ENCODE measurements around the gene SPATS2.

SPATS2 gene

DNA sequence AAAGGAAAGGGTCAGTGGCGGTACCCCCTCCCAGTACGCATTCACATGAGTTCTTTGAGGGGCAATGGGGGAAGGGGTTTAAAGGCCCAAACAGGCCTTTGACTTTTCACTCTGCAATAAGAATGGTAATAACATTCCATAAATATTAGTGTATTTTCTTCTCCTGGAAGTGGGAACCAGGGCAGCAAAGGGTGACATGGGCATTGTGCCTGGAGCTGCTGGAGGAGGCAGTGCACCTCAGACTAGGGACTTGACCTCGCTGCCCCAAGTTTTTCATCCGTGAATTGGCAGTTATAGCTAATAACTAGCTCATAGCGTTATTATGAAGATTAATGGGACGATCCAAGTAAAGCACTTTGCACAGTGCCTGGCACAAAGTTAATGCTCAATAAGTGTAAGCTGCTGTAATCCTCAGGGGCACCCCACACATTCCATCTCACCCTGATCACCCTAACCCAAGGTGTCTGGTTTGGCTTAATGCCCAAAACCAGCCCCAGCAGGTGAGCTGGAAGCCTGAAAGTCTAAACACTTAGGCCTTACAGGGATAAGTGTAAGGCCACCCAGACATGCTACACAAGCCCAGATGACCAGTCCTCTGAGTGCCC lies 168.8 kb downstream of the SPATS2 start (continued):
- TF ChIP-seq, protein P1, sequence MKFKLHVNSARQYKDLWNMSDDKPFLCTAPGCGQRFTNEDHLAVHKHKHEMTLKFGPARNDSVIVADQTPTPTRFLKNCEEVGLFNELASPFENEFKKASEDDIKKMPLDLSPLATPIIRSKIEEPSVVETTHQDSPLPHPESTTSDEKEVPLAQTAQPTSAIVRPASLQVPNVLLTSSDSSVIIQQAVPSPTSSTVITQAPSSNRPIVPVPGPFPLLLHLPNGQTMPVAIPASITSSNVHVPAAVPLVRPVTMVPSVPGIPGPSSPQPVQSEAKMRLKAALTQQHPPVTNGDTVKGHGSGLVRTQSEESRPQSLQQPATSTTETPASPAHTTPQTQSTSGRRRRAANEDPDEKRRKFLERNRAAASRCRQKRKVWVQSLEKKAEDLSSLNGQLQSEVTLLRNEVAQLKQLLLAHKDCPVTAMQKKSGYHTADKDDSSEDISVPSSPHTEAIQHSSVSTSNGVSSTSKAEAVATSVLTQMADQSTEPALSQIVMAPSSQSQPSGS (tag by site-specific recombination; IDR thresholded peaks at IDR 0.05; ENCODE audit: low read depth), result no peak
- TF ChIP-seq ZNF19 (tag by site-specific recombination; IDR thresholded peaks at IDR 0.05; ENCODE audit: low read depth), result no peak
- TF ChIP-seq ZNF423 (tag by site-specific recombination; IDR thresholded peaks at IDR 0.05), result no peak
- TF ChIP-seq, protein P2, sequence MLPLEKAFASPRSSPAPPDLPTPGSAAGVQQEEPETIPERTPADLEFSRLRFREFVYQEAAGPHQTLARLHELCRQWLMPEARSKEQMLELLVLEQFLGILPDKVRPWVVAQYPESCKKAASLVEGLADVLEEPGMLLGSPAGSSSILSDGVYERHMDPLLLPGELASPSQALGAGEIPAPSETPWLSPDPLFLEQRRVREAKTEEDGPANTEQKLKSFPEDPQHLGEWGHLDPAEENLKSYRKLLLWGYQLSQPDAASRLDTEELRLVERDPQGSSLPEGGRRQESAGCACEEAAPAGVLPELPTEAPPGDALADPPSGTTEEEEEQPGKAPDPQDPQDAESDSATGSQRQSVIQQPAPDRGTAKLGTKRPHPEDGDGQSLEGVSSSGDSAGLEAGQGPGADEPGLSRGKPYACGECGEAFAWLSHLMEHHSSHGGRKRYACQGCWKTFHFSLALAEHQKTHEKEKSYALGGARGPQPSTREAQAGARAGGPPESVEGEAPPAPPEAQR (tag by site-specific recombination; IDR thresholded peaks at IDR 0.05), result no peak
- TF ChIP-seq HOXC10 (CRISPR knock-in tag; IDR thresholded peaks at IDR 0.05), result no peak
- TF ChIP-seq, protein P3, sequence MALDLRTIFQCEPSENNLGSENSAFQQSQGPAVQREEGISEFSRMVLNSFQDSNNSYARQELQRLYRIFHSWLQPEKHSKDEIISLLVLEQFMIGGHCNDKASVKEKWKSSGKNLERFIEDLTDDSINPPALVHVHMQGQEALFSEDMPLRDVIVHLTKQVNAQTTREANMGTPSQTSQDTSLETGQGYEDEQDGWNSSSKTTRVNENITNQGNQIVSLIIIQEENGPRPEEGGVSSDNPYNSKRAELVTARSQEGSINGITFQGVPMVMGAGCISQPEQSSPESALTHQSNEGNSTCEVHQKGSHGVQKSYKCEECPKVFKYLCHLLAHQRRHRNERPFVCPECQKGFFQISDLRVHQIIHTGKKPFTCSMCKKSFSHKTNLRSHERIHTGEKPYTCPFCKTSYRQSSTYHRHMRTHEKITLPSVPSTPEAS (tag by site-specific recombination; IDR thresholded peaks at IDR 0.05), result no peak
- TF ChIP-seq ZNF341 (tag by site-specific recombination; IDR thresholded peaks at IDR 0.05; ENCODE audit: low read depth), result no peak
- TF ChIP-seq GFI1B (tag by site-specific recombination; IDR thresholded peaks at IDR 0.05), result no peak
- TF ChIP-seq MEIS1 (CRISPR knock-in tag; IDR thresholded peaks at IDR 0.05; ENCODE audit: borderline replicate concordance), result no peak

DNA sequence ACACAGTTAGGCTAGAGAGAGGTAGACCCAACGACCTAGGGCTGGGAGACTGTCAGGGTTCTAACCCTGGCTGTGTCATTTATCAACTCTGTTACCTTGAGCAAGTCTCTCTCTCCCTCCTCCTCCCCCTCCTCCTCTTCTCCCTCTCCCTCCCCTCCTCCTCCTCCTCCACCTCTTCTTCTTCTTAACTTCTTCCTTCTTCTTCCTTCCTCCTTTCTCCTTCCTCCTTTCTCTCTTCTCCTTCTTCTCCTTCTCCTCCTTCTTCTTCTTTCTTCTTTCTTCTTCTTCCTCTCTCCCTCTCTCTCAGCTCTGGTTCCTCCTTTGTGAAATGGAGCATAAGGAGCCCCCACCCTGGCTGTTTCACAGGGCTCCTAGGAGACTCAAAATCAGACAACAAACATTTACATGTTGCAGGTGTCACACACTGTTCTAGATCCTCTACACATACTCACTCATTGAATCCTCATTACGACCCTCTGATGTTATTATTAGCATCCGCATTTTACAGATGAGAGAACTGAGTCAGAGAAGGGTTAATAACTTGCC lies 169.3 kb downstream of the SPATS2 start:
- ChIA-PET POLR2A (interaction anchor here (2.3 kb wide), 1 partner anchor 169 kb away, joined by 6 read pairs; the partner anchor contains the start of gene SPATS2), CTCF (interaction anchor here (0.6 to 1.7 kb wide), 7 partner anchors 12 to 1586 kb away, joined by 3 to 10 read pairs (median 5); no protein-coding TSS in a partner anchor)
- Histone ChIP-seq H3K9me3 (ENCODE audit: control insufficient read depth, insufficient read depth, low read depth, low read length) (no peaks in the 10 kb centered on the region), H3K27ac (ENCODE audit: extremely low read depth, low read depth, low read length) (no peak overlapping the region), H3K36me3 (ENCODE audit: control insufficient read depth in 2 of 2, insufficient read depth in 1 of 2, low read length in 2 of 2) (no peaks in the 10 kb centered on the region), H3K4me1 (ENCODE audit: control insufficient read depth, insufficient read depth, low read length) (peaks cover 2% of the 10 kb centered on the region; the same call in 1 of the 2 replicates), H3K4me3 (ENCODE audit: low read depth, low read length) (no peak overlapping the region)
- TF ChIP-seq EGR2 (tag by site-specific recombination; IDR thresholded peaks at IDR 0.05; ENCODE audit: low read depth) (peak; percentile 81), ZIC2 (tag by site-specific recombination; IDR thresholded peaks at IDR 0.05) (no peak), ZNF561 (tag by site-specific recombination; IDR thresholded peaks at IDR 0.05; ENCODE audit: borderline replicate concordance) (no peak), ZNF366 (tag by site-specific recombination; conservative IDR thresholded peaks at IDR 0.05) (peak; percentile 94), ZFHX2 (tag by site-specific recombination; conservative IDR thresholded peaks at IDR 0.05) (peak; percentile 33; the same call in 1 of the 2 replicates)
- TF ChIP-seq, protein P4, sequence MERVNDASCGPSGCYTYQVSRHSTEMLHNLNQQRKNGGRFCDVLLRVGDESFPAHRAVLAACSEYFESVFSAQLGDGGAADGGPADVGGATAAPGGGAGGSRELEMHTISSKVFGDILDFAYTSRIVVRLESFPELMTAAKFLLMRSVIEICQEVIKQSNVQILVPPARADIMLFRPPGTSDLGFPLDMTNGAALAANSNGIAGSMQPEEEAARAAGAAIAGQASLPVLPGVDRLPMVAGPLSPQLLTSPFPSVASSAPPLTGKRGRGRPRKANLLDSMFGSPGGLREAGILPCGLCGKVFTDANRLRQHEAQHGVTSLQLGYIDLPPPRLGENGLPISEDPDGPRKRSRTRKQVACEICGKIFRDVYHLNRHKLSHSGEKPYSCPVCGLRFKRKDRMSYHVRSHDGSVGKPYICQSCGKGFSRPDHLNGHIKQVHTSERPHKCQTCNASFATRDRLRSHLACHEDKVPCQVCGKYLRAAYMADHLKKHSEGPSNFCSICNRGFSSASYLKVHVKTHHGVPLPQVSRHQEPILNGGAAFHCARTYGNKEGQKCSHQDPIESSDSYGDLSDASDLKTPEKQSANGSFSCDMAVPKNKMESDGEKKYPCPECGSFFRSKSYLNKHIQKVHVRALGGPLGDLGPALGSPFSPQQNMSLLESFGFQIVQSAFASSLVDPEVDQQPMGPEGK (tag by site-specific recombination; IDR thresholded peaks at IDR 0.05), result 0 out of 2 replicates have a peak, but pooled peaks have one; percentile 14
- TF ChIP-seq, protein P5, sequence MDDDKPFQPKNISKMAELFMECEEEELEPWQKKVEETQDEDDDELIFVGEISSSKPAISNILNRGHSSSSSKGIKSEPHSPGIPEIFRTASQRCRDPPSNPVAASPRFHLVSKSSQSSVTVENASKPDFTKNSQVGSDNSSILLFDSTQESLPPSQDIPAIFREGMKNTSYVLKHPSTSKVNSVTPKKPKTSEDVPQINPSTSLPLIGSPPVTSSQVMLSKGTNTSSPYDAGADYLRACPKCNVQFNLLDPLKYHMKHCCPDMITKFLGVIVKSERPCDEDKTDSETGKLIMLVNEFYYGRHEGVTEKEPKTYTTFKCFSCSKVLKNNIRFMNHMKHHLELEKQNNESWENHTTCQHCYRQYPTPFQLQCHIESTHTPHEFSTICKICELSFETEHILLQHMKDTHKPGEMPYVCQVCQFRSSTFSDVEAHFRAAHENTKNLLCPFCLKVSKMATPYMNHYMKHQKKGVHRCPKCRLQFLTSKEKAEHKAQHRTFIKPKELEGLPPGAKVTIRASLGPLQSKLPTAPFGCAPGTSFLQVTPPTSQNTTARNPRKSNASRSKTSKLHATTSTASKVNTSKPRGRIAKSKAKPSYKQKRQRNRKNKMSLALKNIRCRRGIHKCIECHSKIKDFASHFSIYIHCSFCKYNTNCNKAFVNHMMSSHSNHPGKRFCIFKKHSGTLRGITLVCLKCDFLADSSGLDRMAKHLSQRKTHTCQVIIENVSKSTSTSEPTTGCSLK (tag by site-specific recombination; IDR thresholded peaks at IDR 0.05), result no peak
- TF ChIP-seq, protein P6, sequence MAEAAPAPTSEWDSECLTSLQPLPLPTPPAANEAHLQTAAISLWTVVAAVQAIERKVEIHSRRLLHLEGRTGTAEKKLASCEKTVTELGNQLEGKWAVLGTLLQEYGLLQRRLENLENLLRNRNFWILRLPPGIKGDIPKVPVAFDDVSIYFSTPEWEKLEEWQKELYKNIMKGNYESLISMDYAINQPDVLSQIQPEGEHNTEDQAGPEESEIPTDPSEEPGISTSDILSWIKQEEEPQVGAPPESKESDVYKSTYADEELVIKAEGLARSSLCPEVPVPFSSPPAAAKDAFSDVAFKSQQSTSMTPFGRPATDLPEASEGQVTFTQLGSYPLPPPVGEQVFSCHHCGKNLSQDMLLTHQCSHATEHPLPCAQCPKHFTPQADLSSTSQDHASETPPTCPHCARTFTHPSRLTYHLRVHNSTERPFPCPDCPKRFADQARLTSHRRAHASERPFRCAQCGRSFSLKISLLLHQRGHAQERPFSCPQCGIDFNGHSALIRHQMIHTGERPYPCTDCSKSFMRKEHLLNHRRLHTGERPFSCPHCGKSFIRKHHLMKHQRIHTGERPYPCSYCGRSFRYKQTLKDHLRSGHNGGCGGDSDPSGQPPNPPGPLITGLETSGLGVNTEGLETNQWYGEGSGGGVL (tag by site-specific recombination; IDR thresholded peaks at IDR 0.05), result peak; percentile 76
- TF ChIP-seq, protein P7, sequence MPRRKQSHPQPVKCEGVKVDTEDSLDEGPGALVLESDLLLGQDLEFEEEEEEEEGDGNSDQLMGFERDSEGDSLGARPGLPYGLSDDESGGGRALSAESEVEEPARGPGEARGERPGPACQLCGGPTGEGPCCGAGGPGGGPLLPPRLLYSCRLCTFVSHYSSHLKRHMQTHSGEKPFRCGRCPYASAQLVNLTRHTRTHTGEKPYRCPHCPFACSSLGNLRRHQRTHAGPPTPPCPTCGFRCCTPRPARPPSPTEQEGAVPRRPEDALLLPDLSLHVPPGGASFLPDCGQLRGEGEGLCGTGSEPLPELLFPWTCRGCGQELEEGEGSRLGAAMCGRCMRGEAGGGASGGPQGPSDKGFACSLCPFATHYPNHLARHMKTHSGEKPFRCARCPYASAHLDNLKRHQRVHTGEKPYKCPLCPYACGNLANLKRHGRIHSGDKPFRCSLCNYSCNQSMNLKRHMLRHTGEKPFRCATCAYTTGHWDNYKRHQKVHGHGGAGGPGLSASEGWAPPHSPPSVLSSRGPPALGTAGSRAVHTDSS (tag by site-specific recombination; IDR thresholded peaks at IDR 0.05), result peak; percentile 69; the same call in 1 of the 2 replicates
- TF ChIP-seq, protein P8, sequence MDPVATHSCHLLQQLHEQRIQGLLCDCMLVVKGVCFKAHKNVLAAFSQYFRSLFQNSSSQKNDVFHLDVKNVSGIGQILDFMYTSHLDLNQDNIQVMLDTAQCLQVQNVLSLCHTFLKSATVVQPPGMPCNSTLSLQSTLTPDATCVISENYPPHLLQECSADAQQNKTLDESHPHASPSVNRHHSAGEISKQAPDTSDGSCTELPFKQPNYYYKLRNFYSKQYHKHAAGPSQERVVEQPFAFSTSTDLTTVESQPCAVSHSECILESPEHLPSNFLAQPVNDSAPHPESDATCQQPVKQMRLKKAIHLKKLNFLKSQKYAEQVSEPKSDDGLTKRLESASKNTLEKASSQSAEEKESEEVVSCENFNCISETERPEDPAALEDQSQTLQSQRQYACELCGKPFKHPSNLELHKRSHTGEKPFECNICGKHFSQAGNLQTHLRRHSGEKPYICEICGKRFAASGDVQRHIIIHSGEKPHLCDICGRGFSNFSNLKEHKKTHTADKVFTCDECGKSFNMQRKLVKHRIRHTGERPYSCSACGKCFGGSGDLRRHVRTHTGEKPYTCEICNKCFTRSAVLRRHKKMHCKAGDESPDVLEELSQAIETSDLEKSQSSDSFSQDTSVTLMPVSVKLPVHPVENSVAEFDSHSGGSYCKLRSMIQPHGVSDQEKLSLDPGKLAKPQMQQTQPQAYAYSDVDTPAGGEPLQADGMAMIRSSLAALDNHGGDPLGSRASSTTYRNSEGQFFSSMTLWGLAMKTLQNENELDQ (tag by site-specific recombination; IDR thresholded peaks at IDR 0.05; ENCODE audit: low read depth), result no peak
